Esophagus muscularis mucosa (tissue), 3 donors: Measurements from ENCODE around the gene C16orf86.

Source experiments
- POLR2A ChIP-seq: fragments of 450-650 bp; IDR thresholded peaks from one replicate; pipeline ENCODE4 v1.6.1; 2017; ENCODE audit warnings: antibody characterized with exemption, moderate library complexity, mild to moderate bottlenecking, low read depth
- TF ChIP-seq, protein P1 (sequence below), 3 experiments: fragments of 200-600 bp in 2 of 3; fragments of 450-650 bp in 1 of 3; sonication (generic) in 2 of 3; IDR thresholded peaks; one replicate each; pipeline ENCODE4 v1.5.1; 2017 to 2019; ENCODE audit warnings: antibody characterized with exemption in 3 of 3, mild to moderate bottlenecking in 2 of 3, moderate library complexity in 1 of 3

DNA sequence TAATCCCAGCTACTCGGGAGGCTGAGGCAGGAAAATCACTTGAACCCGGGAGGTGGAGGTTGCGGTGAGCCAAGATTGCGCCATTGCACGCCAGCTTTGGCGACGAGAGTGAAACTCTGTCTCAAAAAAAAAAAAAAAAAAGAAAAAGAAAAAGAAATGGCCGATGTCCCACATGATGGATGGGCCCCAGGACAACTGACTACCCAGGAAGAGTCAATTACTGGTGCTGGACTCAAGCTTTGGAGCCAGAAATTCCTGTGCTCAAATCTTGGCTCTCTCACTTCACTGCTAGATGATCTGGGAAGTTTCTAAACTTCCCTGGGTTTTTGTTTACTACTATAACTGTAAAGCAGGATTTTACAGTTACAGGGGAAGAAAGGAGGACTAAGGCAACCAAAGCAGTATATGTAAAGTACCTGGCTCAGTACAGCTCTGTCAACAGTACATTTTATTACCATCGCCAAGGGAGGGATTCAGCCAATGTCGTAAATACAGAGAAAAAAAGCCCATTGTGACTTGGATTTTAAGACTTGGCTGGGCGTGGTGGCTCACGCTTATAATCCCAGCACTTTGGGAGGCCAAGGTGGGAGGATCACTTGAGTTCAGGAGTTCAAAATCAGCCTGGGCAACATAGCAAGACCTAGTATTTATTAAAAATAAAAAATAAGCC is 11.9 kb downstream of the C16orf86 start:
- TF ChIP-seq, protein P1, sequence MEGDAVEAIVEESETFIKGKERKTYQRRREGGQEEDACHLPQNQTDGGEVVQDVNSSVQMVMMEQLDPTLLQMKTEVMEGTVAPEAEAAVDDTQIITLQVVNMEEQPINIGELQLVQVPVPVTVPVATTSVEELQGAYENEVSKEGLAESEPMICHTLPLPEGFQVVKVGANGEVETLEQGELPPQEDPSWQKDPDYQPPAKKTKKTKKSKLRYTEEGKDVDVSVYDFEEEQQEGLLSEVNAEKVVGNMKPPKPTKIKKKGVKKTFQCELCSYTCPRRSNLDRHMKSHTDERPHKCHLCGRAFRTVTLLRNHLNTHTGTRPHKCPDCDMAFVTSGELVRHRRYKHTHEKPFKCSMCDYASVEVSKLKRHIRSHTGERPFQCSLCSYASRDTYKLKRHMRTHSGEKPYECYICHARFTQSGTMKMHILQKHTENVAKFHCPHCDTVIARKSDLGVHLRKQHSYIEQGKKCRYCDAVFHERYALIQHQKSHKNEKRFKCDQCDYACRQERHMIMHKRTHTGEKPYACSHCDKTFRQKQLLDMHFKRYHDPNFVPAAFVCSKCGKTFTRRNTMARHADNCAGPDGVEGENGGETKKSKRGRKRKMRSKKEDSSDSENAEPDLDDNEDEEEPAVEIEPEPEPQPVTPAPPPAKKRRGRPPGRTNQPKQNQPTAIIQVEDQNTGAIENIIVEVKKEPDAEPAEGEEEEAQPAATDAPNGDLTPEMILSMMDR (IDR thresholded peaks at IDR 0.05), result no peak
- TF ChIP-seq POLR2A, result no peak
